ENCODE results near the gene MLEC.

DNA sequence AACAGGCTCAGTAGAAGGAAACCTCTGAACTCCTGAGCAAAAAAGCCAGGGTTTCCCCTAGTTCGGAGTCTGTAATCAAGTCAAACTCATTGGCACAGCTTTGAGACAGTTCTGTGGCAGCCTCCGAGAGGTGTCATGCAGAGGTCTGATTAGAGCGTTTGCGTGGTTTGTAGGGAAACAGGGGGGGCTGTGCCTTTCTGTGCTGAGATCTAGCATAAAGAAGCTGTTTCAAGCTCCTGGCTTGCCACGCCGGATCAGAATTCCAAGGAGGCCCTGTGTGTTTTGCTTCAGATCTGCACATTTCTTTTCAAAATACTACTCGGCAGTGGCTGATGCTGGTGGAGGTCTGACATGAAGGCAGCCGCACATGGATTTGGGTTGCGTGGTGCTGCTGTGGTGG is 44.8 kb upstream of the MLEC start:
- TF ChIP-seq CTCF (IDR thresholded peaks at IDR 0.05) = no peak
- no peak for TF ChIP-seq POLR2A (IDR thresholded peaks at IDR 0.05)
